SH-SY5Y (cell line): Measurements from ENCODE around the gene TTC38.

ENCODE experiments used
- GATA2 ChIP-seq: IDR thresholded peaks from 2 replicates; pipeline ENCODE4 v1.6.1; 2011; ENCODE audit warnings: mild to moderate bottlenecking, low read depth, low read length
- GATA3 ChIP-seq: IDR thresholded peaks from 2 replicates; pipeline ENCODE4 v1.6.1; 2011; ENCODE audit warnings: low read depth, mild to moderate bottlenecking, low read length, moderate library complexity

DNA sequence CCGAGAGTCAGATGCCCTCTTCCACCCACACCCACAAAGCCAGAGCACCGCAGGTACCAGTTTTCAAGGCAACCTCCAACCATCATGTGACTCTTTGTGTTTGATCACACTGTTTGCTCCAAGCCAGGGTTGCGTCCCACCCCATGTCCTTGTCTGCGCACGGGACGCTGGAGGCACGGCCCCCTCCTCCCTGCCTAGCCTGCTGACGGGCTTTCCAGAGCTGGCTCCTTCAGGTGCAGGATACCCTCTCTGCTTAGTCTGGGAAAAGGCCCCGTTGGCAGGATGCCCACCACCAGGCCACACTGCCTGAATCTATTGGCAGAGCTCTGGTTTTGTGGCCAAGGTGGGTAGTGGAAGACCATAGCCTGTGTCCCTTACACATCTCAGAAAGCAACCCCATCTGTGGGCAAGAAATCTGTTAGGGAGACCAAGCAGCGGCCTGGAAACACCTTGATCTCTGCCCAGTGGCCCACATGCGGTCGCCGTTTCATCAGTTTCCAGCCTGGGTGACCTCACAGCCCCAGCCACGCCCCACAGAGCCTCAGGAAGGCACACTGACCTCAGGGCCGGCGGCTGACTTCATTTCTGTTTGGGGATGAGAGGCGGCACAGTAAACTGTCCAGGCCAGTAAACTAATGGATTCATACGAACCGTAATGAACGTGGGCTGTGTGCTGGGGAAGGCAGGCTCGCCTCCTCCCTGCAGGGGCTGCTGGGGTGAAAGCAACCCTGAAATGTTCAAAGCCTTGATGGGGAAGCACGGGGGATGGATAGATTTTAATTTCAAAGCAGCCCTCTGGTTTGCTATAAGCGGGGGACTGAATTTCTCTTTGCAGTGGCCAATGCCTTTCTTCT, 43.5 kb upstream of the TTC38 start:
- no peak for TF ChIP-seq GATA2
- no peak for TF ChIP-seq GATA3
